Endometrium (tissue), 2 donors: ENCODE measurements around the gene ARL4A.

Source experiments
- FAIRE-seq: peaks from 2 replicates; lab custom pipeline; 2012; peaks lifted over from hg19 to GRCh38; lab: Jason Lieb, UNC
- donor health status: control.
- donor health status: control.

The ARL4A gene

DNA sequence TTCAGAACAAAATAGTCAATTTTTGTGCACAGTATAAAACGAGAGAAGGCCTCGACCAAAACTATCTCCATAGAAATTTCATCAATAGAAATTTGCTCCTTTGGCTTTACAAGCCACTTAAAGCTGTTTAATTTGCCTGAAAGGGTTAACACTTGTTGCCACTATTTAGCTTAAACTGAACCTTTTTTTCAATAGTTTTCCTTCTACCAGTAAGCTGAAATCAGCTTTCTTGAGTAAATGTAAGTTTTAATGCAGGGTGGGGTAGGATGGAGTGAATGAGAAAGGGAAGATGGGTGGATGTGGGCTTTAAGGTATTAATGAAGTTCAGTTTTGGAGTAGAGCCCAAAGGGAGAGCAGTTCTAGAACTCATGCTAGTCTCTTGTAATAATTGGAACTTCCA lies 39.5 kb downstream of the ARL4A start:
- FAIRE-seq: no peak

DNA sequence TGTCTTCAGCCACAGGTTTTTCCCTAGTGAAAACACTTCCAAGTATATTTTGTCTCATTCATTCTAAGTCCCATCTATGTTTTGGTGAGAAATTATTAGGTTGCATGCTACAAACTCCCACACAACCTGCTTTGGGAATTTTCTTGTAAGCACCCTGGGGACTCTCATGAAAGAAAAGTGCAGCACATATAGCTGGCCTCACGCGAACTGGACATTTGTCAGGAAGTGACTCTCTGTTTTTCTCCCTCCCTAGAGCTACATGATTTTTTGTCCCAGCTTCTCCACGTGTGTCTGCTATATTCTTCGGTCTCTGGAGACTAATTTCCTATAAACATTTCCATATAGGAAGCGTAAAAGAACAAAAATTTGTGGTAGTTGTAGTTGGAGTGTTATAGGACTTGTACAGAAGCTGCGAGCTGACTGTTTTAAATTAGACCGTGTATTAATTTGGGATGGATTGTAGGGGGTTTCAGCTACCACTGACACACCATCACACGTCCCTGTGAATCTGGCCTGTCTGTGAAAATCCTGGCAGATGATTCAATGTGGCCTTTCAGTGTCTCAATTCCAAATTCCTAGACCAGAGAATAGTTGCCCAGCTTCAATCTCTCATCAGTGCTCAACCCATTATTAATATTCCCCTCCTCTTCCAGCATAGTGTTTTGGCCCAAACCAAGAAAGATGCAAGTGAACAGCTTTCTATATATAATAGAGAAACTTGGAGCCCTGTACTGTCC lies 40.2 kb downstream of the ARL4A start:
- no peak for FAIRE-seq

DNA sequence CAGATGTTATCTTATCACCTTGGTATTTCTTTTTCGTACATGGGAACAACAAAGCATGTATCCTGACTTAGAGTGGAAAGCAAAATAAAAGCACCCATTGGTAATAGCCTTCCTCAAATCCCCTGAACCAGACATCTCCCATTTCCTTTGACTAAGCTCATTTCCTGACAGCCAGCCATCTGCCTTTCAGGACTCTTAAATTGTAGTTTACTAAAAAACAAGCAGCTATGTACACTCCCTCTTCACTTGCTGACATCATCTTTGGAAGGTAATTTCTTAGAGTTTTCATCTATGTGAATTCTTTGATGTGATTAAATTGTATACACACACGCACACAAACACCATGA lies 40.7 kb downstream of the ARL4A start:
- no peak for FAIRE-seq

DNA sequence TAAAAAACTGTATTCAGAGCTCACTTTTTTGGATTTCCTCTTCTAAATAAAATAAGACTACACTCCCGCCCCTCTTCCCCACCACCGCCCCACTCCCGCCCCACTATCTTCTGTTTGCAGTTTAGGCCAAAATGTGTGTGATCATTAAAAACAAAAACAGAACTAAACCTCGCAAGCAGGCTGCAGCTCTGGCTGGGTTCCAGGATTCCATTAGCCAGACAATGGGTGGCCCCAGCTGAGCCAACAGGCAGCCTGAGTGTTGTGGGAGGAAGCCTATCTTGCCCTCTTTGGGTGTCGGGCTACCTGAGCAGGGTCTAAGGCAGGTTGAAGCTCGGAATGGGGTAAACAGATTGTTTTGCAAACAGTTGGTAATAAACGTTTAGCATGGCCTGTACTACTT lies 41.7 kb downstream of the ARL4A start:
- no peak for FAIRE-seq

DNA sequence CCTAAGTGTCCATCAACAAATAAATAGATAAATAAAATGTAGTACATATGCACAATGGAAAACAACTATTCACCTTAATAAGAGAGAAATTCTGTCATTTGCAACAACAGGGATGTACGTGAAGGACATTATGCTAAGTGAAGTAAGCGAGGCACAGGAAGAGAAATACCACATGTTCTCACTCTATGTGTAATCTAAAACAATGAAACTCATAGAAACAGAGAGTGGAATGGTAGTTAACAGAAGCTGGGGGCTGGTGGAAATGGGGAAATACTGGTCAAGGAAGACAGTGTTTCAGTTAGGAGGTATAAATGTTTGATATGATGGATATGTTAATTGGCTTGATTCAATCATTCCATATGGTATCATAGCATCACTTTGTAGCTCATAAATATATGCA lies 43.1 kb downstream of the ARL4A start:
- FAIRE-seq: no peak

DNA sequence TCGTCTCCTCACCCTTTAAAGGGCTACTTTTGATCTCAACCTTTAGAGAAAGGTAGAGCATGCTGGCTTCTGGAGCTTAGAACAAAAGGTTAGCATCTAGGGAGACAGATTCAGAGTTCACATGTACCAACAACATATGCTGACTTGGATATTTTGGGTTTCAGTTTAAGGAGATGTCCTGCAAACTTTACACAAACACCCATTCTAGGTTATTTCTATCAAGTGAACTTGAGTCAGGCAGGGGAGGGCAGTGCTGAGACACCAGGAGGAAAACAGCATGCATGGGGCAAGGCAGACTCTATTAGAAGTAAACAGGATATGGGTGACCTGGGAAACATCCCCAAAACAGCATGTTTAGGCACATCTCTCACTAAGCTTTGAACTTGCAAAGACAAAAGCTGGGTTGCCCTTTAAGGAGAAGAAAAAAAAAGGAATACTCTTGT lies 43.8 kb downstream of the ARL4A start:
- FAIRE-seq: no peak

DNA sequence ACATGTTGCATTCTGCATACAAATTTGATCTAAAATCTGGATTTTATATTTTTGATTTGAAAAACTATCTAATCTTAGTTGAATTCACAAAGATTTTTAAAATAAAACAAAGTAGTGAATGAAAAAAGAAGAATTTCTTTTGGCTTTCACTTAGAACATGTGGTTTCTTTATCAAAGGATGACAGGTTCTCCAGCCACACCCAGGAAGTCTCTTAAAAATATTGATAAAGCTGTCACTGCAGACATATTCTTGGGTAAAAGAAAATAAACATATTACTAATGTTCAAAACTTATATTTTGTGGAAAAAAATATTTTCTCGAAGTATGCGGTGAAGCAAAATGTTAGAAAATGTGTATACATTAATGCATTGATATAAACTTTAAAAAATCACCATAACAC lies 44.3 kb downstream of the ARL4A start:
- peak; percentile 73 for FAIRE-seq

DNA sequence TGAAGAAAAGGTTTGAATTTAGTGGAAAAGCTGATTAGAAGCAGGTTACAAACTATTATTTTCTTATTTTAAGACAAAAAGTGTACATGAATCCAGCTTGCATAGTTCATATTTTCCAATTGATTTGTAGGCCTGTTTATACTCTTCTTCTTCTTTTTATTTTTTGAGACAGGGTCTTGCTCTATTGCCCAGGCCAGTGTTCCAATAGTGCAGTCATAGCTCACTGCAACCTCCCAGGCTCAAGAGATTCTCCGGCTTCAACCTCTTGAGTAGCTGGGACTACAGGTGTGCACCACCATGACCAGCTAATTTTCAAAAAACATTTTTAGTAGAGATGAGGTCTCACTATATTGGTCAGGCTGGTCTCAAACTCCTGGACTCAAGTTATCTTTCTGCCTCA lies 45.0 kb downstream of the ARL4A start:
- FAIRE-seq: no peak

DNA sequence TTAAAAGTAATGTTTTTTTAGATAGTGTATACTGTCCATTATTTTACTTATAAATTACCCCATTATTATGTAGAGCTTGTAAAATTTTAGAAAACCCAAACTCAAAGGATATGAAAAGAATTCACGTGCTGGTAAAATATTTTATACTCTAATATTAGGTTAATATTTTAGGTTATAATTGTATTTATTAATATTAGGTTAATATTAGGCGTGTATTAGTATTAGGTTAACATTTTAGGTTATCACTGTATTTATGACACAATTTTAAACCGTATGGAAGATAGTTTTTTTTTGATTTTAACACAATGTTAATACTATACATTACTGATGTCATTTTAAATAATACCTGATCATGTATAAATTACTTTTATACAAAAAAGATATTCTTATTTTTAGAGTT lies 48.5 kb downstream of the ARL4A start:
- no peak for FAIRE-seq

DNA sequence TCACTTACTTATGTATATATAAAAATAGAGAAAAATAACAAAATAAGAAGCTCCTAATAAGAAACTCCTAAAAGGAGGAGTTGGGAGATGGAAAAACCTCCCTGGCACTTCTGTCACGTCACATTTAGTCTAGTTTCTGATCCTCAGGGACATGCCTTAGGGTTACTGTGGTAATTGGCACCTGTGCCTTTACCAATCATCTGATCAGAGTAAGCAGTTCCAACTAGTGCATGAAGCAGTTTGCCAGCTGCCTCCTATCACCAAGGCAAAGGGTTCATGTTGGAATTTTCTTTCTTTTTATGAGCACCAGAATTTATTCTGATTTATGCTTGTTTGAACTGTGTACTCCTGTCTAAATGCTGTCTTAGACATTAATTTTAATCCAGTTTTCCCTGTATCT lies 49.9 kb downstream of the ARL4A start:
- no peak for FAIRE-seq

DNA sequence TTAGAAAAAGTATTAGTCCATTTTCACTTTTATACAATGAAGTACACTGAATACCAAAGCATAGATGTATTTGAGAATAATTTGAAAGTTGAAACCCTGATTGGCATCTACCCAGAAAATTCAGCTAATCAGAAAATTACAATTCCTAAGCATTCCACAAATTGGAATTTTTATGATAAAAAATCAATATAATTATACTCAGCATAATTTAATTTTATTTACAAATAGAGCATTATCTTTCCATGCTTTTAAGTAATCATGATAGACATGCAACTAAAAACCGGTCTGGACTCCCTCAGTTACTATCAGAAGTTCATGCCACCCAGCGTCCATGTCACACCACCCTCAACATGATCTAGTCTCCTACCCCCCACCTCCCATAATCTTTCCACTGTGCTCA lies 50.4 kb downstream of the ARL4A start:
- FAIRE-seq: no peak

DNA sequence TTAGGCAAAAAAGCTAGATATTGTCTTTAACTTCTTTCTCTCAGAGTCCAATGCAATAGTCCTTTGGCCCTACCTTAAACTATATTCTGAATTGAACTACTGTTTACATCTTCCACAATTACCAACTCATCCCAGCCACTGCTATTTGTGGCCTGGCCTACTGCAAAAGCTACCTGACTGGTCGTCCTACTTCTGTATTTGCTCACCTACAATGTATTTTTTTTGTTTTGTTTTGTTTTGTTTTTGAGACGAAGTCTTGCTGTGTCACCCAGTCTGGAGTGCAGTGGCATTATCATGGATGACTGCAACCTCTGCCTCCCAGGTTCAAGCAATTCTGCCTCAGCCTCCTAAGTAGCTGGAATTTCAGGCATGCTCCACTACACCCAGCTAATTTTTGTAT lies 51.2 kb downstream of the ARL4A start:
- FAIRE-seq: no peak
